ENCODE results near the gene ARHGAP32.

- TF ChIP-seq, protein P1, sequence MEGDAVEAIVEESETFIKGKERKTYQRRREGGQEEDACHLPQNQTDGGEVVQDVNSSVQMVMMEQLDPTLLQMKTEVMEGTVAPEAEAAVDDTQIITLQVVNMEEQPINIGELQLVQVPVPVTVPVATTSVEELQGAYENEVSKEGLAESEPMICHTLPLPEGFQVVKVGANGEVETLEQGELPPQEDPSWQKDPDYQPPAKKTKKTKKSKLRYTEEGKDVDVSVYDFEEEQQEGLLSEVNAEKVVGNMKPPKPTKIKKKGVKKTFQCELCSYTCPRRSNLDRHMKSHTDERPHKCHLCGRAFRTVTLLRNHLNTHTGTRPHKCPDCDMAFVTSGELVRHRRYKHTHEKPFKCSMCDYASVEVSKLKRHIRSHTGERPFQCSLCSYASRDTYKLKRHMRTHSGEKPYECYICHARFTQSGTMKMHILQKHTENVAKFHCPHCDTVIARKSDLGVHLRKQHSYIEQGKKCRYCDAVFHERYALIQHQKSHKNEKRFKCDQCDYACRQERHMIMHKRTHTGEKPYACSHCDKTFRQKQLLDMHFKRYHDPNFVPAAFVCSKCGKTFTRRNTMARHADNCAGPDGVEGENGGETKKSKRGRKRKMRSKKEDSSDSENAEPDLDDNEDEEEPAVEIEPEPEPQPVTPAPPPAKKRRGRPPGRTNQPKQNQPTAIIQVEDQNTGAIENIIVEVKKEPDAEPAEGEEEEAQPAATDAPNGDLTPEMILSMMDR (conservative IDR thresholded peaks at IDR 0.05 in 1 of 2, IDR thresholded peaks at IDR 0.05 in 1 of 2; ENCODE audit: low read depth in 1 of 2, low read length in 2 of 2) = no peak
- TF ChIP-seq EZH2 (IDR thresholded peaks at IDR 0.05; ENCODE audit: low read length, missing control alignments) = no peak
Measured at GRCh38 chr11:129145276-129145675, 46.8 kb downstream of the ARHGAP32 start.

Data from fibroblast of lung (primary cell).